HL-60 (cell line): Measurements from ENCODE around the gene ARFIP2.

Experiments used
- CTCF ChIP-seq: IDR thresholded peaks from one replicate; pipeline ENCODE4 v1.5.1; 2011; ENCODE audit warnings: low read length, control low read depth, inconsistent platforms; ENCODE audit not compliant: insufficient read depth
- GABPA ChIP-seq: IDR thresholded peaks from 2 replicates; pipeline ENCODE4 v1.6.1; 2012; ENCODE audit warnings: low read depth
- POLR2AphosphoS5 ChIP-seq: IDR thresholded peaks from 2 replicates; pipeline ENCODE4 v1.6.1; 2012; ENCODE audit warnings: low read depth
- REST ChIP-seq: IDR thresholded peaks from 2 replicates; pipeline ENCODE4 v1.6.1; 2012; ENCODE audit warnings: low read depth; ENCODE audit not compliant: insufficient replicate concordance

- TF ChIP-seq CTCF = no peak
- no peak for TF ChIP-seq GABPA
- TF ChIP-seq POLR2AphosphoS5 = no peak
- TF ChIP-seq REST = no peak
Observed at GRCh38 chr11:6485661-6486060, 4.5 kb upstream of the ARFIP2 start.
